COLO668 (cell line): ENCODE measurements around the gene SDF2.
"Not testable (repeated sequence)": the region's sequence is repeated elsewhere in the genome, so short reads cannot be mapped to it uniquely, and the experiment has no call there.

Experiments used
- DNase-seq: peaks from one replicate; lab custom pipeline; 2025; ENCODE audit not compliant: unreplicated experiment; lab: John Stamatoyannopoulos, UW

Gene SDF2

DNA sequence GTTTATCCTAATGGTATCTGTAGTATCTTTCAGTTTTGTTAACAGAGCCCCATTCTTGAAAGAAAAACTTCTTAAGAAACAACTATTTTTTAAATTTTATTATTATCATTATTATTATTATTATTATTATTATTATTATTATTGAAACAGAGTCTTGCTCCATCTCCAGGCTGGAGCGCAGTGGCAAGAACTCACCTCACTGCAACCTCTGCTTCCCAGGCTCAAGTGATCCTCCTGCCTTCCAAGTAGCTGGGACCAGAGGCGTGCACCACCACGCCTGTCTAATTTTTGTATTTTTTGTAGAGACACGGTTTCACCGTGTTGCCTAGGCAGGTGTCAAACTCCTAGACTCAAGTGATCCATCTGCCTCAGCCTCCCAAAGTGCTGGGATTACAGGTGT lies 23.7 kb upstream of the SDF2 start:
- DNase-seq = no peak

DNA sequence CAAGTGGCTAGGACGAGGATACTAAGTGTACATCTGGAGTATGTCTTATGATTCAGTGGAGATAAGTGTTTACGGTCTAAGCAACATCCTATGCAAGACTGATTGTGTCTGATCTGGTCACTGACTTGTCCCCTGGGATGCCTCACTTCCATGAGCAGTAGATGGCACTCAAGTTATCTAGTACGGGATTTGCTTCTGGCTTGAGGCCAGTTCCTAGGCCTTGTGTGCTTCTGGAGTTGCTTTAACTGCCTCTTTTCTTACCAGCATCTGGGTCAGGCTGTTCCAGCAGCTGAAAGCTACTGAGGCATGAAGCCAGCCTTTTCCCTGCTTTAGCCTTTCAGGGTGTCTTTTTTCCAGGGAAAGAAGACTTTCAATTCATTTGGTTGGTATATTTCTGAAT lies 23.3 kb upstream of the SDF2 start:
- no peak for DNase-seq

DNA sequence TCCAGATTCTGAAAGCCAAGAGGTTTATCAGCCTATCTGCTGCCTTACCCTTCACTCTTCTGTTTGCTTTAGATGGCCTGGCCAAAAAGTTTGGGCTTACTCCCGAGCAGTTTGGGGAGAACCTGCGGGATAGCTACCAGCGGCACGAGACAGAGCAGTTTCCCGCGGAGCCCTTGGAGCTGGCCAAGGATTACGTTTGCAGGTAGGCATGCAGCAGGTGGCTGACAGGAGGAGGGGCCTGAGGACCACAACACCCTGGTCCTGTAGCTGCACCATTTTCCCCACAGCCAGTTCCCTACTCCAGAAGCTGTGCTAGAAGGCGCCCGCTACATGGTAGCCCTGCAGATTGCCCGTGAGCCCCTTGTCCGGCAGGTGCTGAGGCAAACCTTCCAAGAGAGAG lies 20.9 kb upstream of the SDF2 start:
- DNase-seq = no peak

DNA sequence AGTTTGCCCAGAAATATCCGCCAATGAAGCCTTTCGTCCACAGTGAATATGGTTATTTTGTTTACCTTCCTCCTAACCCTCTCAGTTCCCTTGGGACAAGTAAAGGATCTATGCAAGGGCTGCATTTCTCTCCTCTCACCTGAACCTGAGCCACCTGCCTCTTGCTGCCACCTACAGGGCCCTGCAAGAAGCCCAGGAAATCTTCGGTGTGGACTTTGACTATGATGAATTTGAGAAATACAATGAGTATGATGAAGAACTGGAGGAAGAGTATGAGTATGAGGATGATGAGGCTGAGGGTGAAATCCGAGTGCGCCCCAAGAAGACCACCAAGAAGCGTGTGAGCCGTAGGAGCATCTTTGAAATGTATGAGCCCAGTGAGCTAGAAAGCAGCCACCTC lies 14.3 kb upstream of the SDF2 start:
- peak; percentile 1 for DNase-seq

DNA sequence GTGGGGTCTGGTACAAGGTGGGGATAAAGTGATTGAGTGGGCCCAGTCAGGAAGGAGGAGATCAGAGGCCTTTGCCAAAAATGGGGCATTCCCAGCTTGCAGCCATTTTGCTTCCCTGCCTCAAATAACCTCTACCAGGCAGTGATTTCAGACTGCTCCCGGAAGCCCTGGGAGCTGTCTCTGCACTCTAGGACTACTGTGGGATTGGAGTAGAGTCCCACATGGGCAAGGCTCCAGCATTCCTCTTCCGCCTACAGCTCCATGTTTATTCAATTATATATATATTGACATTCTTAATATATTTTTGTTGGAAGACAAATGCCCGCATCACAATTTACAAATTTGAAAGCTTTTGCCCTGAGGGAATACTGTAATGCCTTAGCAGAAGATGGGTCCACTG lies 13.8 kb upstream of the SDF2 start:
- DNase-seq = no peak

DNA sequence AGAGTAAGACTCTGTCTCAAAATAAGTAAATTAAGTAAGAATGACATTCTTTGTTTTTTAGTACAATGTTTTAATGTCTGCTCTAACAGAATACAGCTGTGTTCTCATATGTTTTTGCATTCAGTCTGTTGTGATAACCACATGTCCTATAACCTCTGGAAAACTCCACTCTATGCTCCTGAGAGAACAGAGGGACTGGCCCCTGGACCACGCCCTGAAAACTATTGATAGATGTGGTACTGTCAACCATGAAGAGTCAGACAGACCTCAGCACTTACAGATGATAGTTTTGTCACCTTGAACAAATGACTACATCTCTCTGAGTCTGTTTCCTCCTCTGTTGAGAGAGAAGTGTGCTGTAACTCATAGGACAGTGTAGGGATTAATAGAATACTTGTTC lies 8.2 kb upstream of the SDF2 start:
- no peak for DNase-seq

DNA sequence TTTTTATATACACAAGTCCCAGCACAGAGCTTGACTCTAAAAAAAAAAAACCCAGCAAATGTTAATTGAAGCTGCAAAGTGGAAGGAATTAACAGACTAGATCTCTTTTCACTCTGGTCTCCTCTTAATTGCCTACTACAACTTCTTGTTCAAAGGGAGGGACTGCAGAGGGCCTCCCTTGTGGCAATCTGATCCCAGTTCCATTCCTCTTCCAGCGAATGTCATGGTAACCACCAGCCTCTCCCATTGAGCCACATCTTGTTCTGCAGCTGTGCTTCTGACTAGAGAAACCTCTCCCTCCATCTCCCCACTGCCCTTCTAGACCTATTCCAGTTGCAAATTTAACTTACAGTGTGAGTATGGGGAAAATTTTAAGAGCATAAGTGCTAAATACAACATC lies 6.2 kb upstream of the SDF2 start:
- DNase-seq = no peak

DNA sequence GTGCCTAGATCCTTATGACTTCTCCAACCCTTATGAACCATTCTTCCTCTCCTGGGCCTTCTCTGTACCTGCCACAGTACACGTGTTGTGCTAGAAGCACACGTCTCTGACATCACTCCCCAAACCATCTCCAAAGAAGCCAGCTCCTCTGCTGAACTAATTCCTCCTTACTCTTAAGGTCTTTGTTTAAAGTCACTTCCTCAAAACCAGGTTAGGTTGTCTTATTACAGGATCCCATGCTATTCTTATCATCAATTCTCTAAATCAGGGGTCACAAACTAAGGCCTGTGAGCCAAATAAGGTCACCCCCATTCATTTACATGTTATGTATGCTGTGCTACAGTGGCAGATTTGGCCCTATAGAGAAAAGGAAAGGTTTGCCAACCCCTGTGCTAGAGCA lies 4.3 kb upstream of the SDF2 start:
- no peak for DNase-seq

DNA sequence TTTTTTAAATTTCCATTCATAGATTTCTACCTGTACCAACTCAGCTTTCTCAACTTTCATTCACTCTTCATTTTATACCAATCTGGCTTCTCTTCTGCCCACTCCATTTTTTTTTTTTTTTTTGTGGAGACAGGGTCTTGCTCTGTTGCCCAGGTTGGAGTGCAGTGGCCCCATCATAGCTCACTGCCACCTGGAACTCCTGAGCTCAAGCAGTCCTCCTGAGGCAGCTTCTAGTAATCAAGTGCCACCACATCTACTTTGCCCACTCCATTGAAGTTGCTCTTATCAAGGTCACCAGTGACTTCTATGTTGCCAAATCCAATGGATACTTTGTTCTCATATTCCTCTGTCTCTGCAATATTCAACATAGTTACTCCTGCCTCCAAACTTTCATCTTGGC lies 2.0 kb upstream of the SDF2 start:
- no peak for DNase-seq

DNA sequence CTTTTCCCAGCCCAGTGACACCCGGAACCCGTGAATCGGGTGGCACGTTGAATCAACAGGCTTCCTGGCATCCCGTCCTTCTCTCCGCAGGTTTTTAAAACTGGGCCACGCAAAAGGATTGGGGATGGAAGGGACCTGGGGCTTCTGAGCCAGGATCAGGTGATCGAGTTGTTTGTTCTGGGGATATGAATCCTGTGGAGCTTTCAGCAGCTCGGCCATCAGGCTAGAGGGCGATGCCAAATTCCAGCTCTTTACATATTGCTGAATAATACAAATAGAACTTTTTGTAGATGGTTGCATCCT lies 772 bp upstream of the SDF2 start:
- DNase-seq = peak; percentile 24

DNA sequence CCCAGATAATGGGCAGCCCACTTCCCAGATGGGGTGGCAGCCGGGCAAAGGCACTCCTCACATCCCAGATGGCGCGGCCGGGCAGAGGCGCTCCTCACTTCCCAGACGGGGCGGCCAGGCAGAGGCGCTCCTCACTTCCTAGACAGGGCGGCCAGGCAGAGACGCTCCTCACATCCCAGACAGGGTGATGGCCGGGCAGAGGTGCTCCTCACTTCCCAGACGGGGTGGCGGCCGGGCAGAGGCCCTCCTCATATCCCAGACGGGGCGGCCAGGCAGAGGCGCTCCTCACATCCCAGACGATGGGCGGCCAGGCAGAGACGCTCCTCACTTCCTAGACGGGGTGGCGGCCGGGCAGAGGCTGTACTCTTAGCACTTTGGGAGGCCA lies 2.2 kb downstream of the SDF2 start:
- not testable (repeated sequence) for DNase-seq

DNA sequence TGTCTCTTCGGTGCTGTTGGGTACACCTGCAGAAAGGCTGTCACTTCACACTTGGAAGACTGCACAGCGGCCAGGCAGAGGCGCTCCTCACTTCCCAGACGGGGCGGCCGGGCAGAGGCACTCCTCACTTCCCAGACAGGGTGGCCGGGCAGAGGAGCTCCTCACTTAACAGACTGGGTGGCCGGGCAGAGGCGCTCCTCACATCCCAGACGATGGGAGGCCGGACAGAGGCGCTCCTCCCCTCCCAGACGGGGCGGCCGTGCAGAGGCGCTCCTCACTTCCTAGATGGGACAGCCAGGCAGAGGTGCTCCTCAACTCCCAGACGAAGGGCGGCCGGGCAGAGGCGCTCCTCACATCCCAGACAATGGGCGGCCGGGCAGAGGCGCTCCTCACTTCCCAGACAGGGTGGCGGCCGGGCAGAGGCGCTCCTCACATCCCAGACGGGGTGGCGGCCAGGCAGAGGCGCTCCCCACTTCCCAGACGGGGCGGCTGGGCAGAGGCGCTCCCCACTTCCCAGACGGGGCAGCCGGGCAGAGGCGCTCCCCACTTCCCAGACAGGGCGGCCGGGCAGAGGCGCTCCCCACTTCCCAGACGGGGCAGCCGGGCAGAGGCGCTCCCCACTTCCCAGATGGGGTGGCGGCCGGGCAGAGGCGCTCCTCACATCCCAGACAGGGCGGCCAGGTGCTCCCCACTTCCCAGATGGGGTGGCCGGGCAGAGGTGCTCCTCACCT lies 2.8 kb downstream of the SDF2 start:
- DNase-seq = not testable (repeated sequence)

DNA sequence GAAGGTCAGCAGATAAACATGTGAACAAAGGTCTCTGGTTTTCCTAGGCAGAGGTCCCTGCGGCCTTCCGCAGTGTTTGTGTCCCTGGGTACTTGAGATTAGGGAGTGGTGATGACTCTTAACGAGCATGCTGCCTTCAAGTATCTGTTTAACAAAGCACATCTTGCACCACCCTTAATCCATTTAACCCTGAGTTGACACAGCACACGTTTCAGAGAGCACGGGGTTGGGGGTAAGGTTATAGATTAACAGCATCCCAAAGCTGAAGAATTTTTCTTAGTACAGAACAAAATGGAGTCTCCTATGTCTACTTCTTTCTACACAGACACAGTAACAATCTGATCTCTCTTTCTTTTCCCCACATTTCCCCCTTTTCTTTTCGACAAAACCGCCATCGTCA lies 3.4 kb downstream of the SDF2 start:
- not testable (repeated sequence) for DNase-seq

DNA sequence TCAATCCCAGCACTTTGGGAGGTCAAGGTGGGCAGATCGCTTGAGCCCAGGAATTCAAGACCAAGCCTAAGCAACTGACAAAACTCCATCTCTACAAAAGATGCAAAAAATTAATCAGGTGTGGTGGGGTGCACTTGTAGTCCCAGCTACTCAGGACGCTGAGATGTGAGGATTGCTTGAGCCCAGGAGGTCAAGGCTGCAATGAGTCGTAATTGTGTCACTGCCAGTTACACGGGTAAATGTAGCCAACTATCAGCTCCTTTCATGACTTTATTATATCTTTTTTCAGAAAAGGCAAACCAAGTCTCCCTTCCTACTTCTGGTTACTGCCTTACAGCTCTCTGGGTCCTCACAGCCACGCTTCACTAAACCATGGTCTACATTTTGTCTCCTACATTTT lies 4.0 kb downstream of the SDF2 start:
- no peak for DNase-seq

DNA sequence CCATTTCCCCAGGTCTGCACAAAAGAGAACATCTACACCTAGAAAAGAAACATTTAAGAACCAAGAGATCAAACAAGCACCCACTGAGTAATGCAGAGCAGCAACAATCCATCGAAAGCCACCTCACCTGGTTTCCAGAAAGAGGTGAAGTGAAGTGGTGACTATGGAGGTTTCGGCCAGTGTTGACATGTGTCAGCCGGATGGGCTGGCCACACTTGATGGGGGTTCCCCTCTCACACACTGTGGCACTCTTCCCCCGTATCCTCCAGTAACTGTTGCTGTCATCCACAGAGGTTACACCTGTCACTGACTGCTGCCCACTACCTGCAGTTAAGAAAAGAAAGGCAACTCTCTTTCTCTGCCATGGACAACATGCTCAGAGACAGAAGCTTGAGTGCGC lies 6.5 kb downstream of the SDF2 start:
- DNase-seq = no peak

DNA sequence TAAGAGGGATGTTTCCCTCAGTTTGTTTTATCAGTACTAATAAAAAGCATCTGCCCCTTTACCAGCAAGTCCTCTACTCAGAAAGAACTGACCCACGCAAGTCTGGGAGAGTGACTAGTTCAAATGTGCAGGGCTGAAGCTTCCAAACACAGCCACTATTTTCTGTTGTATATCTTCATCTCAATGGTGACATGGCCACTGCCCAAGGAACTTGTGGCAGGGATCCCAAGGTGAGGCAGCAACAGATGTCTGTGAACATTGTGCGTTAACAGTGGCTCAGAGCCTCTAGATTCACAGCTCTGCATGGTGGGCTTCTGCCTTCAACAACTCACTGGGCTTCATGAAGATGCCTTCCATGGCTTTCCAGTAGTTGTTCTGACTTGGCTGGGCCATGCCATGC lies 13.0 kb downstream of the SDF2 start:
- DNase-seq = no peak

DNA sequence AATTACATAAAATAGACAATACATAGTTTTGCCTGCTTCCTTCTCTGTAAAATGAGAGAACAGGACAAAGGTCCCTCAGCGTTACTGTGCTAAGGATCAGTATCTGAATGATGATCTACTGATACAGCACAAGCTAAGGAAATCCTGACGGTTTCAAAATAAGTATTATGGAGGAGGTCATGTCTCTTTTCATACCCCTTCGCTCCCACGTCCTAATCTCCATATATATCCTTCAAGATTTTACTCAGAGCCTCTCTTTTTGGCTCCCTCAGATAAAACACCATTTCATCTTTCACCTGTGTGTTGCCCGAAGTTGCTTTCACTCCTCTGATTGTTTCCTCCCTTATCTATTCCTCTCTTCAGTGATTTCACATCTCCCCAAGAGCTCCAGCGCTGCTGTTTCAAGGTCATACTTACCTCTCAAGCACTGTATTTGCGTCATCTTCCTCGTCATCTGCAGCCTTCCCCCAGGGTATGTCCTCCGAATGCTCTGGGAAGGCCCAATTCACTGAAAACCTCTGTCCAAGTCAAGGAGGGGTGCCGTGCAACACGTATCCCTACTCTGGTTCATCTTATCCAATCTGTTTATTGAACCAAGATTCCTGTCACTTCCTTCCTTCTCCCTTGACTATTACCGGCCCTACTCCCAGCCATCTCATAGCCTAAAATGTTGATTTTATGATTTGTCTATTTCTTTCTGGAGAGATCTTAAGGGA lies 15.5 kb downstream of the SDF2 start:
- DNase-seq = no peak

DNA sequence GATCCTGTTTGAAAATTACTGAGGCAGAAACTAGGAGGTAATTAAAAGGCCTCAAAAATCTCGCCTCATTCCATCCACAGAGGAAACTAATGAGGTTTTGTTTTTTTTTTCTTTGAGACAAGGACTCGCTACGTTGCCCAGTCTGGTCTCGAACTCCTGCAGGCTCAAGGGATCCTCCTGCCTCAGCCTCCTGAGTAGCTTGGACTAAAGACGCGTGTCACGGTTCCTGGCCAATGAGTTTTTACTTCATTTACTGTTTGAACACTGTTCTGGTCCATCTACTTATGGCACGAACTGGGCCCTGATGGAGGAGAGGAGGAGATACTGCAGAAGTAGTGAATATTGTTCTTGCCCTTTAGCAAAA lies 16.1 kb downstream of the SDF2 start:
- DNase-seq = peak; percentile 6

DNA sequence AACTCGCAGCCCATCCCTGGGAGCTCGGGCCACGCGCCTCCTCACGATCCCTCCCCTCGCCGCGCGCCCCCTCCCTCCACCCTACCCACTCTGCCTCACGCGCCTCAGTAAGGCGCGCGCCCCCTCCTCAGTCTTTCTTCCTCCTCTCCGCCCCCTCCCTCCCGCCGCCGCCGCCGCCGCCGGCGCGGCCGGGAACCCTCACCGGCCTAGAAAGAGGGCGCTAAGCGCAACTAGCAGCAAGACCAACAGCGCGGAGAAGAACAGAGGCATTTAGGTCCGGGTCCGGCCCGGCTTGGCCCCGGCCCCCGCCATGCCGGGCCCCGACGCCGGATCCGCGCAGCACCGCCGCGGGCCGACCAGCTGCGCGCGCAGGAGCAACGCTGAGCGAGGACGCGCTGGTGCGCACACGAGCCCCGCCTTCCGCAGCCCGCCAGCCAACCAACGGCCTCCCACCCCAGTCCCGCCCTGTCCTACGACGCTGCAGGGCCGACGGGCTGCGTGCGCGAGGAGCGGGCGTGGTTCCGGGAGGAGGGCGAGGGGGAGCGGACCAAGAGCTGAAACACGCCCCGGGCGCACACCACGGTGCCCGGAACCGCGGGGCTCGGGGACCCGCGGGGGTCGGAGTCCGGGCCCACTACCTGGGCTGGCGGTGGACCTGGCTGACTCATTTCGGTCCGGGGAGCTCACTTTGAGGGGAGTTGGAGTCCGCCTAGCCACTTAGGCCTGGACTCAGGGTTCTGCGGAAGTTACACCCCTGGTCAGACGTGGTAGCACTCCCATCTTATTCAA lies 16.7 kb downstream of the SDF2 start, which contains the start of gene BLTP2:
BLTP2 (minus strand) TSS at position 372 of the 789 bp plus-strand sequence; CDS start at position 270, 102 bp downstream.
- peak; percentile 94 for DNase-seq

DNA sequence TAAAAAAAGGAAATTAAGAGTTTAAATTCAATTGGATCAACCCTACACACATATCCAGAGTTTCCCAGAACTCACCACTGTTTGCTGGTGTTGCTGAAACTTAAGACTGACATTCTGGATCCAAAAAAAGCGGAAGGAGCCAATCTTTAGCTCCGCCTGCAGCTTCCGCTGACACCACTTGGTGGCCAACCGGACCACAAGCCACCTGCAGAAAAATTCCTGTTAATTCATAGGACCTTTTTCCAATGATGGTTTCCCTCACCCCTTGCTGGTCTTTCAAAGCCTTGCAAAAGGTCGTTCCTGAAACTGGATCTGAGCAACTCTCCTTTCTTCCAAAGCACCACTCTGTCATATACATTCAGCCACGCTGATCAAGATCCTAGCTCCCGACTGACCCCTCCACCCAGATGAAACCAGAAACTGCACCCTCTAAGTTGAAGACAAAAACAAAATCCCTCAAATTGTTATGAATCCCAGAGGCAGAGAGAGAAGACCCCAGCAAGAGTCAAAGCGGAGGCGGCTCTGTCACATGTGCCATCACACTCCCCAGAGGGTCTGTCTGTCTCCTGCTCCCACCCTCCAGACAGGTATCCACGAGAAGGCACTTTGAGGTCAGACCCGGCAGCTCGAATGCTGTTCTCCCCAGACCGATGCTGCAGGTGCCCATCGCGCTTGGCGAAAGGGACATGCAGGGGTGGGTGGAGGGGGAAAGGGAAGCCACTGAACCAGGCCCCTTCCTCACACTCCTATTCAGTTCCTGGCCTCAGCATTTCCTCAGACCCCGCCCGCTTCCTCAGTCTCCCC lies 17.5 kb downstream of the SDF2 start:
- DNase-seq = peak; percentile 38

DNA sequence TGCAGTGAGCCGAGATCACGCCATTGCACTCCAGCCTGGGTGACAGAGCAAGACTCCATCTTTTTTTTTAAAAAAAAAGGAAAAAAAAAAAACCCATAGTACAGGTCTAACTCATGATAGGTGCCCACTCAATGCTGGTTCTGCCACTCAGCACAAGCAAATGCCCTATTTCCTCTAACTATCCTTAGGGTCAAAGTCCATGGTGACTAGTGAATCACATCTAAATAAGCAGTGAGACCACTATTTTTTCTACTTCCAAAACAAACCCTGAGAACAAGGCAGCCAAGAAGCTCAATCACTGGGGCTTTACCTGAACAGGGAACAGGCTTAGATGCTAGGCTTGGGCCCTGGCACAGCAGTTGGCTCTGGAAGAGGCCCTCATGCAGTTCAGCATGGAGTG lies 20.1 kb downstream of the SDF2 start:
- DNase-seq = no peak
